ENCODE measurements around the gene ABCC6. TPM values are rescaled to one million over a fixed set of nuclear protein-coding genes. Genes with fewer than 3 reads are reported as not detected.
"Not testable (repeated sequence)": the region's sequence is repeated elsewhere in the genome, so short reads cannot be mapped to it uniquely, and the experiment has no call there.

ABCC6 gene
- polyA plus RNA-seq, 1 of the 3 experiments (the other 2 are of a cell fraction) = 0.71 TPM

- POLR2A ChIA-PET = no interaction called here
- no peak for TF ChIP-seq SIN3A (IDR thresholded peaks at IDR 0.05; ENCODE audit: borderline replicate concordance, low read depth, low read length)
- peak; percentile 40 for TF ChIP-seq CTCF (IDR thresholded peaks at IDR 0.05)
- Histone ChIP-seq H3K9ac (no peak overlapping the region), H3K4me1 (ENCODE audit: control insufficient read depth in 1 of 2, insufficient read depth in 2 of 2, low read depth in 1 of 2, low read length in 1 of 2) (no peaks in the 10 kb centered on the region), H2AFZ (ENCODE audit: low read depth) (no peak overlapping the region), H3F3A (replicated peaks; ENCODE audit: insufficient read depth) (no peaks in the 10 kb centered on the region), H3K4me2 (no peak overlapping the region), H3K9me3 (no peaks in the 10 kb centered on the region), H3K27me3 (ENCODE audit: insufficient read depth) (no peaks in the 10 kb centered on the region; the same call in 1 of the 2 replicates), H3K79me2 (ENCODE audit: insufficient read depth) (no peaks in the 10 kb centered on the region), H3K36me3 (replicated peaks in 1 of 2; ENCODE audit: control insufficient read depth in 1 of 2, insufficient read depth in 2 of 2, low read length in 1 of 2) (no peaks in the 10 kb centered on the region), H4K20me1 (ENCODE audit: insufficient read depth) (no peaks in the 10 kb centered on the region), H3K9me2 (no peaks in the 10 kb centered on the region), H3K27ac (ENCODE audit: low read depth in 2 of 2, low read length in 1 of 2) (no peak overlapping the region), H3K4me3 (ENCODE audit: low read depth in 2 of 2, low read length in 1 of 2) (no peak overlapping the region)
- DNase-seq = no peak
- WGBS (ENCODE audit: low lambda C conversion rate) = 77% methylated on average over 5 of the region's 8 CpGs
- CTCF ChIA-PET = interaction anchor here (0.6 to 2.8 kb wide), 4 partner anchors 9 to 541 kb away, joined by 3 to 8 read pairs (median 4); no protein-coding TSS in a partner anchor
Measured at GRCh38 chr16:16183562-16183961, 39.7 kb downstream of the ABCC6 start.

- H3K4me1 ChIP-seq (ENCODE audit: control insufficient read depth in 1 of 2, insufficient read depth in 2 of 2, low read depth in 1 of 2, low read length in 1 of 2) = no peaks in the 10 kb centered on the region
- TF ChIP-seq RXRA (IDR thresholded peaks at IDR 0.05; ENCODE audit: borderline replicate concordance, low read depth) (no peak), FOXJ3 (CRISPR knock-in tag; IDR thresholded peaks at IDR 0.05) (no peak), SIN3A (IDR thresholded peaks at IDR 0.05; ENCODE audit: borderline replicate concordance, low read depth, low read length) (no peak), IRF3 (IDR thresholded peaks at IDR 0.05; ENCODE audit: low read depth, low read length) (no peak), EZH2phosphoT487 (IDR thresholded peaks at IDR 0.05; ENCODE audit: borderline replicate concordance, low read depth) (no peak), RCOR1 (IDR thresholded peaks at IDR 0.05; ENCODE audit: low read length) (no peak), FOSL2 (IDR thresholded peaks at IDR 0.05; ENCODE audit: borderline replicate concordance, low read depth) (no peak), CHD2 (IDR thresholded peaks at IDR 0.05; ENCODE audit: low read length, partially characterized antibody) (no peak), POLR2AphosphoS5 (IDR thresholded peaks at IDR 0.05; ENCODE audit: low read depth, low read length) (no peak), FOXM1 (IDR thresholded peaks at IDR 0.05; ENCODE audit: low read depth) (no peak), USF1 (IDR thresholded peaks at IDR 0.05; ENCODE audit: borderline replicate concordance, low read depth) (no peak), YY1 (IDR thresholded peaks at IDR 0.05; ENCODE audit: low read depth) (no peak)
- no peaks in the 10 kb centered on the region for H3K79me2 ChIP-seq (ENCODE audit: insufficient read depth)
- no peak overlapping the region for H3K4me2 ChIP-seq
- H3K9me3 ChIP-seq = no peaks in the 10 kb centered on the region
- CTCF ChIA-PET = interaction anchor here (0.6 to 3.8 kb wide), 6 partner anchors 9 to 541 kb away, joined by 3 to 13 read pairs (median 4); no protein-coding TSS in a partner anchor
- POLR2A ChIA-PET = no interaction called here
- DNase-seq = no peak
- no peak overlapping the region for H3K4me3 ChIP-seq (ENCODE audit: low read depth in 2 of 2, low read length in 1 of 2)
- WGBS (ENCODE audit: low lambda C conversion rate) = 76% methylated on average over 4 of the region's 8 CpGs
- H3K27me3 ChIP-seq (ENCODE audit: insufficient read depth) = no peaks in the 10 kb centered on the region
- no peaks in the 10 kb centered on the region for H4K20me1 ChIP-seq (ENCODE audit: insufficient read depth)
- no peaks in the 10 kb centered on the region for H3K9me2 ChIP-seq
- no peak overlapping the region for H2AFZ ChIP-seq (ENCODE audit: low read depth)
- no peak overlapping the region for H3K9ac ChIP-seq
- no peaks in the 10 kb centered on the region for H3F3A ChIP-seq (replicated peaks; ENCODE audit: insufficient read depth)
- no peaks in the 10 kb centered on the region for H3K36me3 ChIP-seq (replicated peaks in 1 of 2; ENCODE audit: control insufficient read depth in 1 of 2, insufficient read depth in 2 of 2, low read length in 1 of 2)
- no peak overlapping the region for H3K27ac ChIP-seq (ENCODE audit: low read depth in 2 of 2, low read length in 1 of 2)
Measured at GRCh38 chr16:16182918-16183317, 40.4 kb downstream of the ABCC6 start.

- H3F3A ChIP-seq (replicated peaks; ENCODE audit: insufficient read depth); H2AFZ ChIP-seq (ENCODE audit: low read depth); H3K27ac ChIP-seq (ENCODE audit: low read depth in 2 of 2, low read length in 1 of 2); H3K4me1 ChIP-seq (ENCODE audit: control insufficient read depth in 1 of 2, insufficient read depth in 2 of 2, low read depth in 1 of 2, low read length in 1 of 2); H3K9me3 ChIP-seq; H3K27me3 ChIP-seq (ENCODE audit: insufficient read depth); H4K20me1 ChIP-seq (ENCODE audit: insufficient read depth); H3K79me2 ChIP-seq (ENCODE audit: insufficient read depth); DNase-seq; H3K4me2 ChIP-seq; H3K4me3 ChIP-seq (ENCODE audit: low read depth in 2 of 2, low read length in 1 of 2); H3K9me2 ChIP-seq; POLR2A ChIA-PET; H3K36me3 ChIP-seq (replicated peaks in 1 of 2; ENCODE audit: control insufficient read depth in 1 of 2, insufficient read depth in 2 of 2, low read length in 1 of 2); H3K9ac ChIP-seq: not testable (repeated sequence)
- CTCF ChIA-PET = interaction anchor here (0.7 to 3.8 kb wide), 6 partner anchors 7 to 671 kb away, joined by 3 to 13 read pairs (median 4); no protein-coding TSS in a partner anchor
- WGBS (ENCODE audit: low lambda C conversion rate) = 88% methylated on average over 3 of the region's 3 CpGs
Measured at GRCh38 chr16:16181748-16182147, 41.5 kb downstream of the ABCC6 start.

All from SK-N-SH (cell line).